Heart left ventricle (tissue), 16 donors: ENCODE results near the gene HDHD3. TPM values are rescaled to one million over a fixed set of nuclear protein-coding genes. Genes with fewer than 3 reads are reported as not detected.

Source experiments
- ATAC-seq, 4 donors: fragments of 200-7000 bp; cut with Tn5 transposase; one replicate each; pipeline ENCODE4 v1.9.1; 2020 to 2022; ENCODE audit warnings: moderate library complexity in 4 of 4, mild to moderate bottlenecking in 3 of 4, moderate number of reproducible peaks in 1 of 4
- DNase-seq, 5 donors: peaks; one replicate each; pipeline ENCODE4 v3.0.0-alpha.2; 2020
- H3K27ac ChIP-seq, 12 donors: fragments of 200-600 bp; sonication (generic) in 4 of 12; one replicate each; pipeline versions ENCODE4 v1.5.0 to v1.8.0; 2016 to 2022; ENCODE audit warnings: mild to moderate bottlenecking in 2 of 12
- H3K27me3 ChIP-seq, 9 donors: fragments of 200-600 bp; sonication (generic) in 2 of 9; one replicate each; pipeline versions ENCODE4 v1.5.1 to v1.8.0; 2016 to 2022; ENCODE audit warnings: mild to moderate bottlenecking in 3 of 9
- H3K36me3 ChIP-seq, 9 donors: fragments of 200-600 bp; sonication (generic) in 2 of 9; one replicate each; pipeline versions ENCODE4 v1.5.0 to v1.8.0; 2018 to 2022; ENCODE audit warnings: mild to moderate bottlenecking in 2 of 9
- H3K4me1 ChIP-seq, 12 donors: fragments of 200-600 bp; sonication (generic) in 4 of 12; one replicate each; pipeline versions ENCODE4 v1.5.0 to v1.8.0; 2016 to 2022; ENCODE audit warnings: mild to moderate bottlenecking in 3 of 12
- H3K4me3 ChIP-seq, 12 donors: fragments of 200-600 bp; sonication (generic) in 4 of 12; one replicate each; pipeline versions ENCODE4 v1.5.0 to v1.8.0; 2017 to 2022; ENCODE audit warnings: mild to moderate bottlenecking in 9 of 12, moderate library complexity in 4 of 12
- H3K9me3 ChIP-seq, 12 donors: fragments of 200-600 bp; sonication (generic) in 4 of 12; one replicate each; pipeline versions ENCODE4 v1.5.0 to v1.8.0; 2016 to 2022; ENCODE audit warnings: mild to moderate bottlenecking in 1 of 12
- CTCF ChIP-seq, 12 donors: fragments of 200-600 bp; sonication (generic) in 4 of 12; IDR thresholded peaks; one replicate each; pipeline versions ENCODE4 v1.5.0 to v1.8.0; 2018 to 2022; ENCODE audit warnings: antibody characterized with exemption in 12 of 12, mild to moderate bottlenecking in 5 of 12
- POLR2A ChIP-seq, 2 donors: fragments of 450-650 bp; IDR thresholded peaks; one replicate each; pipeline ENCODE4 v1.6.1; 2017; ENCODE audit warnings: antibody characterized with exemption in 2 of 2, mild to moderate bottlenecking in 2 of 2, moderate library complexity in 2 of 2
- WGBS, 4 donors: extraction: QIAGEN DNeasy Blood & Tissue Kit in 2 of 4; methylation state at CpG; one replicate each; pipeline versions ENCODE4 v1.1.5 to v1.1.7; 2013 to 2018; 5-methylcytosine and 5-hydroxymethylcytosine counted together
- intact Hi-C, 10 donors: fragments of 100-400 bp; cut with DNase I; formaldehyde crosslinking; loops; one replicate each; pipeline versions ENCODE4 v1.11.1 to v1.14.2; 2022
- polyA plus RNA-seq, 2 donors: library from polyadenylated mRNA; stranded (reverse); fragments of 200-250 nt; gene quantifications; one replicate each; pipeline ENCODE4 v1.2.3, GENCODE V29; 2013
- total RNA-seq, 9 donors: library from RNA; depleted of rRNA in 2 of 9; stranded (reverse); fragments of >200 nt in 2 of 9; fragmentation: NEBNext Ultra II Directional in 3 of 9; extraction: Animal tissue kit (Norgen Biotek cat#: 25700) in 3 of 9; gene quantifications; one replicate each; pipeline versions ENCODE4 v1.1.0 to v1.2.4, GENCODE V29; 2016 to 2023
- donor health status: ischemic (EF 13 %, LVEDD 7.1; RV severe dilation, severe dysfunction).
- donor health status: healthy with polysubstance abuse.
- donor health status: DM: no; HTN: yes; CAD: no.
- donor health status: DM: no; HTN: no; CAD: no.
- donor health status: ischemic (EF 25% LVEDD 6.9; RV normal size, moderate dysfunction).
- donor health status: ischemic (EF 25% LVEDD 5.7; RV mildly dilated, moderate dysfunction).
- donor health status: healthy.
- donor health status: DM: yes; HTN: yes; CAD: no.
- donor health status: ischemic (EF 35%, LVEDD 5.7; RV mildly dilated, moderate dysfunction).
- donor health status: nonischemic (EF 11% LVEDD 7.7; RV severe dilation, severe dysfunction).
- donor health status: DM: yes; HTN: yes; CAD: no.
- donor health status: PGD.
- donor health status: ischemic (EF 29% LVEDD 5.4; RV normal size, mild dysfunction).
- donor health status: nonischemic (EF 23%, LVEDD 6.1; RV moderate dilation, normal function).

The HDHD3 gene
- total and polyA plus RNA-seq, 11 donors = 11.7 to 53.8 (median 19.4) TPM

GRCh38 chr9:113356686-113357292 lies 20.0 kb downstream of the HDHD3 start:
- Histone ChIP-seq H3K4me1 (no peaks in the 10 kb centered on the region), H3K9me3 (no peaks in the 10 kb centered on the region), H3K36me3 (no peaks in the 10 kb centered on the region), H3K27ac (no peak overlapping the region), H3K4me3 (no peak overlapping the region), H3K27me3 (peaks cover 0 to 13% (median 0%) of the 10 kb centered on the region in 9 donors)
- intact Hi-C loops = no loop called here
- no peak for TF ChIP-seq POLR2A (IDR thresholded peaks at IDR 0.05)
- no peak for TF ChIP-seq CTCF (IDR thresholded peaks at IDR 0.05)
- no peak for ATAC-seq
- no peak for DNase-seq
- WGBS, 4 donors = 64 to 72% (median 69%) methylated on average over 7 of the region's 7 CpGs

DNA sequence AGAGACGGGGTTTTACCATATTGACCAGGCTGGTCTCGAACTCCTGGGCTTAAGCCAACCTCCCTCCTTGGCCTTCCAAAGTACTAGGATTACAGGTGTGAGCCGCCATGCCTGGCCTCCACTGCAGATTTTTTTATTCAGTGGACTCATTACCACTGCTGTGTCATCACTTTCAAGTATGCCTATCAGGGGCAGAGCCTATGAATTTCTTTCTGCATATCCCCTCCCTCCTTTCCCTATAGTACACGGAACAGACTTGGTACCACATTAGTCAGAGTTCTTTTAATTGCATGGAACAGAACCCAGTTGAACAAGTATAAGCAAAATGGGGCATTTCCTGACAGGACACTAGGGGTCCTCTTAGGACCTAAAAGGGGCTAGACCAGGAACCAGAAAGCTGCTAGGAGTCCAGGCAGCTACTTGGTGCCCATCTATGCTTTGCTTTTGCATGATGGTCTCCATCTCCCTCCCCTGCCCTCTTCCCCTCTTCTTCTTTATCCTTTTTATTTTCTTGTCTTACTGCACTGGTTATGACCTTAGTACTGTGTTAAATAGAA lies 21.7 kb downstream of the HDHD3 start:
- intact Hi-C loops = no loop called here
- peaks cover 0 to 30% (median 5%) of the 10 kb centered on the region in 9 donors for H3K27me3 ChIP-seq
- no peak for DNase-seq

GRCh38 chr9:113352411-113352810 lies 24.4 kb downstream of the HDHD3 start:
- Histone ChIP-seq H3K36me3 (no peaks in the 10 kb centered on the region), H3K9me3 (no peaks in the 10 kb centered on the region), H3K4me1 (peaks cover 0 to 17% (median 7%) of the 10 kb centered on the region in 12 donors), H3K27me3 (peaks cover 0 to 36% (median 10%) of the 10 kb centered on the region in 9 donors), H3K27ac (no peak overlapping the region), H3K4me3 (no peak overlapping the region)
- ATAC-seq = no peak
- TF ChIP-seq CTCF (IDR thresholded peaks at IDR 0.05) (no peak), POLR2A (IDR thresholded peaks at IDR 0.05) (no peak)
- 85 to 90% (median 87%) methylated on average over 1 of the region's 1 CpG for WGBS, 4 donors
- intact Hi-C loops = no loop called here
- no peak for DNase-seq

More for the DNA sequence above, 21.7 kb downstream of the HDHD3 start:
- Histone ChIP-seq H3K36me3 (no peaks in the 10 kb centered on the region), H3K4me3 (no peak overlapping the region), H3K4me1 (peaks cover 0 to 12% (median 2%) of the 10 kb centered on the region in 12 donors), H3K27ac (no peak overlapping the region), H3K9me3 (no peaks in the 10 kb centered on the region)
- TF ChIP-seq POLR2A (IDR thresholded peaks at IDR 0.05) (no peak), CTCF (IDR thresholded peaks at IDR 0.05) (no peak)
- WGBS, 4 donors = 89 to 92% (median 91%) methylated on average over 4 of the region's 4 CpGs
- ATAC-seq = no peak

- H3K27me3 ChIP-seq = peaks cover 0 to 36% (median 10%) of the 10 kb centered on the region in 9 donors
- ATAC-seq (no peak), DNase-seq (no peak)
- intact Hi-C loops = no loop called here
- peaks cover 0 to 17% (median 7%) of the 10 kb centered on the region in 12 donors for H3K4me1 ChIP-seq
- no peak overlapping the region for H3K4me3 ChIP-seq
- no peak overlapping the region for H3K27ac ChIP-seq
- 85 to 88% (median 87%) methylated on average over 6 of the region's 6 CpGs for WGBS, 4 donors
- H3K9me3 ChIP-seq = no peaks in the 10 kb centered on the region
- H3K36me3 ChIP-seq = no peaks in the 10 kb centered on the region
- no peak for TF ChIP-seq CTCF (IDR thresholded peaks at IDR 0.05)
- TF ChIP-seq POLR2A (IDR thresholded peaks at IDR 0.05) = no peak
Observed at GRCh38 chr9:113352006-113352405, 24.8 kb downstream of the HDHD3 start.
